SK-N-SH treated with all-trans-retinoic acid at 6 μM for 48 hours (cell line): Measurements from ENCODE around the gene APOBEC3H.
"Not testable (repeated sequence)": the region's sequence is repeated elsewhere in the genome, so short reads cannot be mapped to it uniquely, and the experiment has no call there.

Experiments
- ISL1 ChIP-seq: fragments of 250-450 bp; sonication (Bioruptor Pico); IDR thresholded peaks from 2 replicates; pipeline ENCODE4 v2.1.2; 2022; ENCODE audit warnings: mild to moderate bottlenecking, moderate library complexity
- TF ChIP-seq, protein P1 (sequence below): fragments of 250-450 bp; sonication (Bioruptor Pico); IDR thresholded peaks from 2 replicates; pipeline ENCODE4 v1.8.0; 2021; ENCODE audit warnings: low read depth, mild to moderate bottlenecking, moderate library complexity, borderline replicate concordance
- TF ChIP-seq, protein P2 (sequence below): fragments of 250-450 bp; sonication (Bioruptor Pico); IDR thresholded peaks from 2 replicates; pipeline ENCODE4 v1.8.0; 2020; ENCODE audit warnings: mild to moderate bottlenecking, moderate library complexity, borderline replicate concordance

DNA sequence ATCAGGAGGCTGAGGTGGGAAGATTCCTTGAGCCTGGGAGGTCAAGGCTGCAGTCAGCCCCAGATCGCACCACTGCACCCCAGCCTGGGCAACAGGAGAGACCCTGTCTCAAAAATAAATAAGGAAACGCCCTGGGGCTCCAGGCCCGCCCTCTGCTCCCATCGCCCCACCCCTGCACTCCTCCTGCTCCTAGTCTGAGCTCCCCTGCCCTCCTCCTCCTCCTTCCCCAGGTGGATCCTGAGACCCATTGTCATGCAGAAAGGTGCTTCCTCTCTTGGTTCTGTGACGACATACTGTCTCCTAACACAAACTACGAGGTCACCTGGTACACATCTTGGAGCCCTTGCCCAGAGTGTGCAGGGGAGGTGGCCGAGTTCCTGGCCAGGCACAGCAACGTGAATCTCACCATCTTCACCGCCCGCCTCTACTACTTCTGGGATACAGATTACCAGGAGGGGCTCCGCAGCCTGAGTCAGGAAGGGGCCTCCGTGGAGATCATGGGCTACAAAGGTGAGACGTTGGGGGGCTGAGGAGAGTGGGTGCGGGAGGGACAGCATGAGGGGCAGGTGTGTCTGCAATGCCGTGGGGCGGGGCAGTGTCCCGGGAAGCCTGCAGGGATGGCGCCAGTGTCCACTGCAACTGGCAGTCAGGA, 45.1 kb upstream of the APOBEC3H start:
- TF ChIP-seq, protein P1, sequence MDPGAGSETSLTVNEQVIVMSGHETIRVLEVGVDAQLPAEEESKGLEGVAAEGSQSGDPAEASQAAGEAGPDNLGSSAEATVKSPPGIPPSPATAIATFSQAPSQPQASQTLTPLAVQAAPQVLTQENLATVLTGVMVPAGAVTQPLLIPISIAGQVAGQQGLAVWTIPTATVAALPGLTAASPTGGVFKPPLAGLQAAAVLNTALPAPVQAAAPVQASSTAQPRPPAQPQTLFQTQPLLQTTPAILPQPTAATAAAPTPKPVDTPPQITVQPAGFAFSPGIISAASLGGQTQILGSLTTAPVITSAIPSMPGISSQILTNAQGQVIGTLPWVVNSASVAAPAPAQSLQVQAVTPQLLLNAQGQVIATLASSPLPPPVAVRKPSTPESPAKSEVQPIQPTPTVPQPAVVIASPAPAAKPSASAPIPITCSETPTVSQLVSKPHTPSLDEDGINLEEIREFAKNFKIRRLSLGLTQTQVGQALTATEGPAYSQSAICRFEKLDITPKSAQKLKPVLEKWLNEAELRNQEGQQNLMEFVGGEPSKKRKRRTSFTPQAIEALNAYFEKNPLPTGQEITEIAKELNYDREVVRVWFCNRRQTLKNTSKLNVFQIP (CRISPR knock-in tag): not testable (repeated sequence)
- TF ChIP-seq, protein P2, sequence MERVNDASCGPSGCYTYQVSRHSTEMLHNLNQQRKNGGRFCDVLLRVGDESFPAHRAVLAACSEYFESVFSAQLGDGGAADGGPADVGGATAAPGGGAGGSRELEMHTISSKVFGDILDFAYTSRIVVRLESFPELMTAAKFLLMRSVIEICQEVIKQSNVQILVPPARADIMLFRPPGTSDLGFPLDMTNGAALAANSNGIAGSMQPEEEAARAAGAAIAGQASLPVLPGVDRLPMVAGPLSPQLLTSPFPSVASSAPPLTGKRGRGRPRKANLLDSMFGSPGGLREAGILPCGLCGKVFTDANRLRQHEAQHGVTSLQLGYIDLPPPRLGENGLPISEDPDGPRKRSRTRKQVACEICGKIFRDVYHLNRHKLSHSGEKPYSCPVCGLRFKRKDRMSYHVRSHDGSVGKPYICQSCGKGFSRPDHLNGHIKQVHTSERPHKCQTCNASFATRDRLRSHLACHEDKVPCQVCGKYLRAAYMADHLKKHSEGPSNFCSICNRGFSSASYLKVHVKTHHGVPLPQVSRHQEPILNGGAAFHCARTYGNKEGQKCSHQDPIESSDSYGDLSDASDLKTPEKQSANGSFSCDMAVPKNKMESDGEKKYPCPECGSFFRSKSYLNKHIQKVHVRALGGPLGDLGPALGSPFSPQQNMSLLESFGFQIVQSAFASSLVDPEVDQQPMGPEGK: not testable (repeated sequence)
- TF ChIP-seq ISL1 (CRISPR knock-in tag): not testable (repeated sequence)
